Epithelial cell of esophagus (primary cell): ENCODE data around the gene UIMC1.

ENCODE experiments used
- DNase-seq: peaks from one replicate; pipeline ENCODE4 v3.0.0; 2010; ENCODE audit warnings: low read depth
- H3K4me3 ChIP-seq: 2 replicates; pipeline ENCODE4 v1.5.1; 2011; ENCODE audit warnings: mild to moderate bottlenecking, low read length, control low read depth
- TF ChIP-seq, protein P1 (sequence below): IDR thresholded peaks from 2 replicates; pipeline ENCODE4 v1.5.1; 2011; ENCODE audit warnings: low read depth, mild to moderate bottlenecking, low read length, control low read depth, inconsistent platforms; ENCODE audit not compliant: insufficient read depth; ENCODE audit errors: missing control alignments

Gene UIMC1

DNA sequence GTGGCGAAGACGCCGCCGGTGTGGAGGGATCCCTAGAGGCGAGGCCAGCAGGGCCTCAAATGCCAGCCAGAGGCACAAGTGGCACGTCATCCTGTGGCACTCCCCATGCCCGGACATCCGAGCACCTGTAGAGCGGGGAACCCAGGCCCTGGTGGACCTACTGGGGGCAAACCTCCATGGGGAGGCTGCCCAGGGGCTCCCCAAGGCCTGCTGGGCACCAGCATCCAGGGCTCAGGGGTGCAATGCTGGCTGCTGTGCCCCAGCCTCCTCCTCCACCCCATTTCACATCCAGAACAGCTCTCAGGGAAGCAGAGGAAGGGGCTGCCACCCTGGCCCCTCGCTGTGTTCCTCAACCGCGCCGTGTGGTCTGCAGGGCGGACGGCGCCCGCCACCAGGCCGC, 151.0 kb downstream of the UIMC1 start:
- DNase-seq = no peak
- TF ChIP-seq, protein P1, sequence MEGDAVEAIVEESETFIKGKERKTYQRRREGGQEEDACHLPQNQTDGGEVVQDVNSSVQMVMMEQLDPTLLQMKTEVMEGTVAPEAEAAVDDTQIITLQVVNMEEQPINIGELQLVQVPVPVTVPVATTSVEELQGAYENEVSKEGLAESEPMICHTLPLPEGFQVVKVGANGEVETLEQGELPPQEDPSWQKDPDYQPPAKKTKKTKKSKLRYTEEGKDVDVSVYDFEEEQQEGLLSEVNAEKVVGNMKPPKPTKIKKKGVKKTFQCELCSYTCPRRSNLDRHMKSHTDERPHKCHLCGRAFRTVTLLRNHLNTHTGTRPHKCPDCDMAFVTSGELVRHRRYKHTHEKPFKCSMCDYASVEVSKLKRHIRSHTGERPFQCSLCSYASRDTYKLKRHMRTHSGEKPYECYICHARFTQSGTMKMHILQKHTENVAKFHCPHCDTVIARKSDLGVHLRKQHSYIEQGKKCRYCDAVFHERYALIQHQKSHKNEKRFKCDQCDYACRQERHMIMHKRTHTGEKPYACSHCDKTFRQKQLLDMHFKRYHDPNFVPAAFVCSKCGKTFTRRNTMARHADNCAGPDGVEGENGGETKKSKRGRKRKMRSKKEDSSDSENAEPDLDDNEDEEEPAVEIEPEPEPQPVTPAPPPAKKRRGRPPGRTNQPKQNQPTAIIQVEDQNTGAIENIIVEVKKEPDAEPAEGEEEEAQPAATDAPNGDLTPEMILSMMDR = no peak
- H3K4me3 ChIP-seq = no peak overlapping the region
